Measurements from ENCODE around the gene TRIM72.
"Not testable (repeated sequence)": the region's sequence is repeated elsewhere in the genome, so short reads cannot be mapped to it uniquely, and the experiment has no call there.

The TRIM72 gene

DNA sequence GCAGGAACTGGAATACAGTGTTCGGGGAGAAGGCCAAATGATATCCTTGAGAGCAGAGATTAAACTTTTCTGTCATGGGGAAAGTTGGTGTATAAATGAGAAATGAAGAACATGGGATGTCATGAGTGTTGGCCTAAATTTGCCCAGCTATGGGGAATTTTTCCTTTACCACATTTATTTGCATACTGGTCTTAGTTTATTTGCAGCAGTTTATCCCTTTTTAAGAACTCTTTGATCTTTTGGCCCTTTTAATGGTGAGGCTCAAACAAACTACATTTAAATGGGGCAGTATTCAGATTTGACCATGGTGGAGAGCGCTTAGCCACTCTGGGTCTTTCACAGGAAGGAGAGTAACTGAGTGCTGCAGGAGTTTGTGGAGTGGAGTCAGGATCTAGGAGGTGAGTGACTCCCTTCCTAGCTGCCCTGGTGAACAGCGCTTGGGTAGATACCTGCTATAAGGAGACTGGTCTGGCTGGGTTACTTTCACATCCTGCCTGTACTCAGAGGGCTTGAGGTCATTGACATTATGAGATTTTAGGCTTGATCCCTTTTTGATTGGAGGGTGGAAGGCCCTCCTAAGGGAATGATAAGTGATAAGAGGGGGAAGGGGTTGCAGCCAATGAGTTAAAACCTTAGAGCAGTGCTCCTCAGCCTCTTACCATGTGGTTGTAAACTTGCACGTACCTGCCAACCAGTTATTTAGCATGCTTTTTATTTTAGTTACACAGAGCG, 22.1 kb upstream of the TRIM72 start:
- DNase-seq: no peak

DNA sequence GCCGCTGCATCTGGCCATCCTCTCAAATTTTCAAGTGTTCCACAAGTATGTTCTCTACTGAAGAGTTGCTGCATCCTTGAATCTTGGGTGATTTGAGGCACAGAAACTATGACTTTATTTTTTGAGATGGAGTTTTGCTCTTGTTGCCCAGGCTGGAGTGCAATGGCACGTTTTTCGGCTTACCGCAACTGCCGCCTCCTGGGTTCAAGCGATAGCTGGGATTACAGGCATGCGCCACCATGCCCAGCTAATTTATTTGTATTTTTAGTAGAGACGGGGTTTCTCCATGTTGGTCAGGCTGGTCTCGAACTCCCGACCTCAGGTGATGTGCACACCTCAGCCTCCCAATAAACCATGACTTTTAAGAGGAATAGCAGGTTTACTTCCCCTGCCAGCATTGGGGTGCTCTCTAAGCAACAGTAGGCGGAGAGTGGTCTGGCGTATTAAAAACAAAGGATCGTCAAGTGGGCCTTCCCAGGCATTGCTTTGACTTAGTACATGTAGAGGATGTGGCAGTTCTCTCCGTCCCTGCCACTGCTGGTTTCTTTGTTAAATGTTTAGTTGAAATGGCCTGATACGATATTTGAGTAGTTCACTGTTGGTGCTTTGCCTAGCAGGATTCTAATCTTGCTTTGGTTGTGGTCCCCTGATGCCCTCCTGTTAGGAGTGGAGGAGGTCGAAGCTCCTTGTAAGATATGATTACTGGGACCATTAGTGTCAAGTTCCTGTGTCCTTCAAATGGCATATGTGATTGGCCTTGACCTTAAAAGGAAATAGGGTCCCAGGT, 20.9 kb upstream of the TRIM72 start:
- DNase-seq: no peak

DNA sequence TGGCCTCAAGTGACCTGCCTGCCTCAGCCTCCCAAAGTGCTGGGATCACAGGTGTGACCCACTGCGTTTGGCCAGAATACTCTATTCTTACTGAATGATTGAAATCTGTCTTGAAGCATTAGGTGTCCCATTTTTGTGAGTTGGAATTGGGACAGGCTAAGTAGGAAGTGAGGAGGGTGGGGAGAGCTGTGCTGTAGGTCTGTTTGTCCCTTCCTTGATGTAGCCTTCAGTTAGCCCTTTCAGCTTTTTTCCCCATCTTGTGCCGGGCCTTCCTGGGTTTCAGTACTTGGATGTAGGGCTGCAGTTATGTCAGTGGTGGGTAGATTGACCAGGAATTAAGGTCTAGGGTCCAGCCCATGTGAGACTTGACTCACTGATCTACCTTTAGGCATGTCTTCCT, 20.0 kb upstream of the TRIM72 start:
- no peak for DNase-seq

DNA sequence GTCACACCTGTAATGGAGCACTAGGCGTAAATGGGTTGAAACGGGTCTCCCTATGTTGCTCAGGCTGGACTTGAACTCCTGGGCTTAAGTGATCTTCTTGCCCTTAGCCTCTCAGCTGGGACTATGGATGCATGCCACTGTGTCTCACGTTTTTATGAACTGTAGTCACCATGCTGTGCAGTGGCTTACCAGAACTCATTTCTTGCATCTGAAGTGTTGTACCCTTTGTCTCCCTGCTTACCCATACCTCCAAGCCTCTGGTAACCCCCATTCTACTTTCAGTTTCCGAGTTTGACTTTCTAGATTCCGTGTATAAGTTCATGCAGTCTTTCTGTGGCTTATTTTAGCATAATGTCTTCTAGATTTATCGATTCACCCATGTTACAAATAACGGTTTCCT, 19.0 kb upstream of the TRIM72 start:
- no peak for DNase-seq

DNA sequence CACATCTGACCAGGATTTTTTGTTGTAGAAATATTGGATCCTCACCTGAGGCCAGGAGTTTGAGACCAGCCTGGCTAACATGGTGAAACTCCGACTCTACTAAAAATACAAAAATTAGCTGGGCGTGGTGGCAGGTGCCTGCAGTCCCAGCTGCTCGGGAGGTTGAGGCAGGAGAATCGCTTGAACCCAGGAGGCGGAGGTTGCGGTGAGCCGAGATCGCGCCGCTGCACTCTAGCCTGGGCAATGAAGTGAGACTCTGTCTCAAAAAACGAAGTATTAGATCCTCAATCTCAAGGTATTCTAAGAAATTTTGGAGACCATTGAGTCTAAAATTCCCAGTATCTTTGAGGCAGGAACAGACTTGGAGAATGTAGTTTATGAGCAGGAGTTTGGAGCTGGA, 18.1 kb upstream of the TRIM72 start:
- not testable (repeated sequence) for DNase-seq

DNA sequence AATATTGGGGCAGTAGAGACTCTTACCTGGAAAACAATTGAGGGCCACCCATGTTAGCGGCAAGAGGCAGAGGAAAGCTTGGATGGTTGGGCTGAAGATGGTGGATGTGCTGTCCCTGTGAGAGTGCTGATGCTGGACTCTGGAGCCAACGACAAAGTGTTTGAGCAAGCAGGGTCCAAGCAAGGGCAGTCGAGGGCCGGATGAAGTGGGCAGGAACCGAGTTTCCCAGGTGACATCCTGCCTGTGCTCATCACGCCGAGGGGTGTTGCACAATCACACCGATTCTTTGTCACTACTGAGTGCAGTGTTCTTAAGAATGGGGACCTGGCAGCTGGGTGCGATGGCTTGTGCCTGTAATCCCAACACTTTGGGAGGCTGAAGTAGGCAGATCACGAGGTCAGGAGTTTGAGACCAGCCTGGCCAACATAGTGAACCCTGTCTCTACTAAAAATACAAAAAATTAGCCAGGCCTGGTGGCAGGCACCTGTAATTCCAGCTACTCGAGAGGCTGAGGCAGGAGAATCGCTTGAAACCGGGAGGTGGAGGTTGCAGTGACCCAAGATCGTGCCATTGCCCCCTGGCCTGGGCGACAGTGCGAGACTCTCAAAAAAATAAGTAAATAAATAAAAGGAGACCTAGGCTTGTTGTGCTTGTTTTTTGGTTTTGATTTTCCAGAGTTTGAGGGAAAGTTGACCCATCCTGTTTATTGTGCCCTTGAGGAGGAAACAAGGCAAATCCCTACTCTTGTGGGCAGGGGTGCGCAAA, 17.4 kb upstream of the TRIM72 start:
- no peak for DNase-seq

DNA sequence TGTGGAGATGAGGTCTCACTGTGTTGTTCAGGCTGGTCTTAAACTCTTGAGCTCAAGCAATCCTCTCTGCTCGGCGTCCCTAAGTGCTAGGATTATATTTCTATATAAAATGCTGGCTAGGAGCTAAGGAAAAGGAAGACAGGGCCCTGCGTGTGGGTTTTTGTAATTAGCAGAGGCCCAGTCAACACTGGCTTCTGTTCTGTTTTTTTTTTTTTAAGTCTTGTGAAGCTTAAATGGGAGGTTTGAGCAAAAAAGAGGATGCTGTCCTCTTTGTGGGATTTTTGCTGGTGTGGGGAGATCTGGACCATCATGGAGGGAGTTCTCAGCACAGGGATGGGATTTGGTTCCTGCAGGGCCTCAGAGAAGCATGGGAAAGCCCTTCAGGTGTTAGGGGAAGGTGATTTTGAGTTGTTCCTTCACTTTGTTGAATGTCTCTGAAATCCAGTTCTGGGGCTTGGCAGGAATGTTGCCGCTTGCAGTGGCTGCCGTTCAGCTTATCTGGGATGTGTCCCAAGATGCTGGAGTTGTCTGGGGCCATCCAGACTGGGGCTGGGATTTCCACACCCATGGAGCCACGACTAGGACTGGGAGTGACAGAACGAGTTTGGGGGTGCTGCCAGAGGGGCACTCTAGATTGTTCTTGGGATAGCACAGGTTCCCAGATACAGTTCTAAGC, 15.6 kb upstream of the TRIM72 start:
- DNase-seq: no peak

DNA sequence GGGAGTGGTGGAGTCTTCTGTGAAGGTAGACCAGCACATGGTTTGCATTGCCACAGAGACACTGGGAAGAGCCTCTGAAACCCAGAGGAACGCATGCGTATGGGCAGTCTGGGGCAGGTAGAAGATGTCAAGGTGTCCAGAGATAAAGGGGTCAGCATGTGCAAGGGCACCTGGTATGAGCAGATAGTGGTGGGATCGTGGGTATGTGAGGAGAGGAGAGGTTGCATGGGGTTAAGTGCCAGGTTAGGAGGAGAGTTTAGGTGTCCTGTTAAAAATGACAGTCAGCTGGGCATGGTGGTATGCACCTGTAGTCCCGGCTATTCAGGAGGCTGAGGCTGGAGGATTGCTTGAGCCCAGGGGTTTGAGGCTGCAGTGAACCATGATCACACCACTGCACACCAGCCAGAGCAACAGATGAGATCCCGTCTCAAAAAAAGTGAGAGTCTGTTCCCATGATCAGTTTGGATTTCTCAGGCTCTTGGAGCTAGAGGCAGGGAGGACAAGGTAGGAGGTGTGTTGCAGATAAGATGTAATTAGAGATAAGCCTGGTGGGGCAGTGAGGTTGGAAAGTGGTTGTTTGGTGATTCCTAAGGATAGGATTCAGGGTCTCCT, 14.4 kb upstream of the TRIM72 start:
- DNase-seq: no peak

DNA sequence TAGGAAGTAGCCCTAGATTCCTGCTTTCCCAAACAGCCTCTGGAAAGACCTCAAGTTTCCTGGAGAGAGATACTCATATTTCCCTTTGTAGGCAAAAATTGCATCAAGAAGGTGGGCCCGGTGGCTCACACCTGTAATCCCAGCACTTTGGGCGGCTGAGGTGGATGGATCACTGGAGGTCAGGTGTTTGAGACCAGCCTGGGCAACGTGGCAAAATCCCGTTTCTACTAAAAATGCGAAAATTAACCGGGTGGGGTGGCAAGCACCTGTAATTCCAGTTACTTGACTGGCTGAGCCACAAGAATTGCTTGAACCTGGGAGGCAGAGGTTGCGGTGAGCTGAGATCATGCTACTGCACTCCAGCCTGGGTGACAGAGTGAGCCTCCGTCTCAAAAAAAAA, 13.8 kb upstream of the TRIM72 start:
- DNase-seq: not testable (repeated sequence)

DNA sequence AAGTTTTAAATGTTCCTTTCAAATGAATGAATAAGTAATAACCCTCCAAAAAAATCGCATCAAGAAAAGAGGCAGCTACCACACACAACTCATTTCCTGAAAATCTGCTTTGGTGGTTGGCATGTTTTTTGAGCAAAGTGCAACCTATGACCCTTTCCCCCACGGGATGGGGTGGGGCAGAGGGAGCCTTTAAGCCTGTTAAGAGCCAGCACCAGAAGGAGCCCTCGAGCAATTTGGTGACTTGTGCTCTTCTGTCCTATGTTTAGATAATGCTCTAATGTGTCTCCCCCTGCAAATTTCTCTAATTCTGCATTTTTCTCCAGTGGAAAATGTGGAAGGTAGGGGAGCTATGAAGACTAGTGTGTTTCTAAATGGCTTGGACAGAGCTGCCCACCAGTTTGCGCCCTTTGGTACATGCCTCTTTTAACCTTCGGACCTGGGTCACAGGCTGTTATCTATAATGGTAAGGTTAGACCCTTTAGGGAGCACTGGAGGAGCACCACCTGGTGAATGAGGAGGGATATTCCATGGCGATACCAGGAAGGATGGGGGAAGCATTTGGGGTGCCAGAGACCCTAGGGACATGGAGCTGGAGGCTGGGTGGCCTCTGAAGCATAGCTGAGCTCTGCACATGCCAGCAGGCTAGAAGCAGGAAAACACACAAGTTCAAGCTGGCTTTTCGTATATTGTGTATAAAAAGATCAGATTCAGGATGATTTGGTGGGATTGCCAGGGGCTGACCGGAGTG, 12.9 kb upstream of the TRIM72 start:
- no peak for DNase-seq

DNA sequence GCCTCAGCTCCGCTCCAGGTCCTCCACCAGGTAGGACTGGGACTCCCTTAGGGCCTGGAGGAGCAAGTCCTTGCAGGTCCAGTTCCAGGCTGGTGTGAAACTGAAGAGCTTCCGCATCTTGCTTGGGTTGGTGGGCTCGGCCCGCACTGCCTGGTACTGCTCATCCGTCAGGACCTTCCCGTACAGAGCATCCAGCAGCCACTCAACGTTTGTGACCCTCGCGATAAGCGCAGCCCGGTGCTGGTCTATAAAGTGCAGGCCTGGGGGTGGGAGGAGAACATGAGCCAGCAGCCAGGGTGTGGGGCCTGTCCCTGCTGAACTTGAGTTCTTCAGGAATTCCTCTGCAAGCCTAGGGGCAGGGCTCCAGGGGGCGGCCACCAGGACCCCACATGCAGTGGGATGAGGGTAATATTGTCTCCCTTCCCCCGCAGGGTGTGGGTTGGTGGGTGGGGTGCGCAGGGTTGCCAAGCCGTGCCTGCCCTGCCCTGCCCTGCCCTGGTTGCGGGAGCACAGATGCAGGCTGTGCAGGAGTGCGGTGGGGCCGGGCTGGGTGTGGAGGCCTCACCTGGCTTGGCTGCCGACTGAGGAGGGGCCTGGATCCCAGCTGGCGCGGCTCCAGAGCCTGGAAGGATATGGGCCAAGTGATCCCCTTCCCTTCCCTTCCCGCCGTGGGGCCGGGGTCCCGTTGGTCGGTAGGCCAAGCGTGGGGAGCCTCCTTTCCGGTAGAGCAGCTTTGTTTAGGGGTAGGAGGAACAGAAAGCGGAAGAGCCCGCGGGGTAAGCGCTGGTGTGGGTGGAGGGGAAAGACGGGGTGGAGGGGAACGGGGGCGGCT, 12.1 kb upstream of the TRIM72 start:
- no peak for DNase-seq

DNA sequence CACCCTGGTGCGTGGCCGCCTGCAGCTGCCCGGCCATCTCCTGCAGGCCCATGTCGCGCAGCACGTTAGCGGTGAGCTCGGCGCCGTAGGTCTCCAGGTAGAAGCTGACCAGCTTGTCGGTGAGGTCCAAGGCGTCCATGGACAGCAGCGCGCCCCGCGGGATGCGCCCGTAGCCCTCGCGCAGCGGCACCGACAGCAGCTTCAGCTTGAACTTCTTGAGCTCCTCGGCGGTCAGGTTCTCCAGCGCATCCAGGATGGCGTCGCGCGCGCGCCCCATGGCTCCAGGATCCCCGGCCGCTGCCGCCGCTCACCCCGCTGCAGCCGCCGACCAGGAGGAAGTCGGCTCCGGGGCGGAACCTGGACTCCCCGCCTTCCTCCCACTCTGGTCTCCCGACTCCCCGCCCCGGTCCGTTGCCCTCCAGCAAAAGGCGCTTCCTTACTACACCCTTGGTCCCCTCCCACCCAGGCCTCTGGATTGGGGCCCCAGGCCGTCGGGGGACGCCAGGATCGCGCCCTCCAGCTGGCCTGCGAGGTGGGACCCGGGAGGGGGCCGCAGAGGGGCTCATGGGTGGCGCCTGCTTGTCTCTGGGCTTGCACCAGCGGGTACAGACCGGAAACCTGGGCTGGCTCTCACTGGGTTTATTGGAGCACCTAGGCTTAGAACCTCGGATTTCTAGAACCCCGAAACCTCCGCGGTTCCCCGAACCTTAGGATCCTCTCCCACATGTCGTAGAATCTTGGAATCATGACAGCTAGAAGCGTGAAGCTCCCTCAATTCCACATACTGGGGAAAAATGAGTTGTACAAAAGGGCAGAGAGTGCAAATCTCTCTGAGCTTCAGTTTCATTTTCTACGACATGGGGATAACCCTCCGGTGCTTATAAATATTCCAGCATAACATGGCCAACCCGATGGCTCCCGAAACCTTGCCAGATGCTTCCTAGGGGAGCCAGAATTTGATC, 11.2 kb upstream of the TRIM72 start, which contains the start of gene PYCARD:
Gene PYCARD (minus strand): TSS at position 347 of the 962 bp plus-strand sequence. CDS start 70 bp downstream, at position 277.
- no peak for DNase-seq

DNA sequence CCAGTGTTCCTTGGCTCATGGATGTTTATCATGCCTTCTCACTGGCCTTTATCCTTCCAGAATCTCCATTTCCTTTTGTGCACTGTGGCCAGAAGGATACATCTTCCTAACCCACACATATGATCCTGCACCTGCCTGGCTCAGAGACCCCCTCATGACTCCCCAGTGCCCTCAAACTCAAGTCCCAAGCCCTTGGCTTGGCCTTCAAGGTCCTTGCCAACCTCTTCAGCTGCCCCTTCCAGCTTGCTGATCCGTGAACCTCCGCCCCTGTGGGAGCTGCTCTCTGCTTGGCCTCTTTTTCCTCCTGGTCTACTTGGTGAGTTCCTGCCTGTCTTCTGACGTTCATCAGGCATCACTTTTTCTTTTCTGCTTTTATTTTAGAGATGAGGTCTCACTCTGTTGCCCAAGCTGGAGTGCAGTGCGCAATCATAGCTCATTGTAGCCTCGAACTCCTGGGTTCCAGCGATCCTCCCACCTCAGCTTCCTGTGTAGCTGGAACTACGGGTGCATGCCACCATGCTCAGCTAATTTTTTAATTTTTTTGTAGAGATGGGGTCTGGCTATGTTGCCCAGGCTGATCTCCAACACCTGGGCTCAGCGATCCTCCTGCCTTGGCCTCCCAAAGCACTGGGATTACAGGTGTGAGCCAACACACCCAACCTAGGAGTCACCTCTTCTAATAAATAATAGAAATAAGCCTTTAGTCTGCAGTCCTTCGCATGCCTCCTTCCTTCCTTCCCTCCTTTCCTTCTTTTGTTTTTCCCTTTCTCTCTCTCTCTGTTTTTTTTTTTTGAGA, 8.8 kb upstream of the TRIM72 start:
- no peak for DNase-seq

DNA sequence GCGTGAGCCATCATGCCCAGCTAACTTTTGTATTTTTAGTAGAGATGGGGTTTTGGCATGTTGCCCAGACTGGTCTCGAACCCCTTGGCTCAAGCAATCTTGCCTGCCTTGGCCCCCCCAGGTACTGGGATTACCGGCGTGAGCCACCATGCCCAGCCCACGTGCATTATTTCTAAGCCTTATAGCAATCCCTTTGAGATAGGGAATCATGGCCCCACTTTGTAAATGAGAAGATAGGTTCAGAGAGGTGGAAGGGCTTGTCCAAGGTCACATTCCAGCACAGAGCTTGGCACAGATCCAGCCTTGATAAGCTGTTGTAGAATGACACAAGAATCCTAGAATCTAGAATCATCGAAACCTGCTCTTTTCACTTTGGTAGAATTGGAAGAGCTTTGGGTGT, 7.1 kb upstream of the TRIM72 start:
- no peak for DNase-seq

DNA sequence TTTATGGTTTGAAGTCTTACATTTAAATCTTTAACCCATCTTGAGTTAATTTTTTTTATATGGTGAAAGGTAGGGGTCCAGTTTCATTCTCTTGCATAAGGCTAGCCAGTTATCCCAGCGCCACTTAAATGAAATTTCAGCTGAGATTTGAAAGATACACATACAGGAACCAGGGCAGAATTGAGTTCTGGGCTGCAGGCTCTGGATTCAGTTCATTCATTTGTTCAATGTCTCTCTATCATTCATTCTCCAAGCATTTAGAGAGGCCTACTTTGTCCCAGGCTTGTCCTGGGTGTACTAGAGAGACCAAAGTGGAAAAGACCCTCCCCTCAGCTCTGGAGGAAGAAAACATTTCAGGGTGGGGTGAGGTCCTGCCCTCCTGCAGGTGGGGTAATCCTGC, 577 bp upstream of the TRIM72 start:
- no peak for DNase-seq

DNA sequence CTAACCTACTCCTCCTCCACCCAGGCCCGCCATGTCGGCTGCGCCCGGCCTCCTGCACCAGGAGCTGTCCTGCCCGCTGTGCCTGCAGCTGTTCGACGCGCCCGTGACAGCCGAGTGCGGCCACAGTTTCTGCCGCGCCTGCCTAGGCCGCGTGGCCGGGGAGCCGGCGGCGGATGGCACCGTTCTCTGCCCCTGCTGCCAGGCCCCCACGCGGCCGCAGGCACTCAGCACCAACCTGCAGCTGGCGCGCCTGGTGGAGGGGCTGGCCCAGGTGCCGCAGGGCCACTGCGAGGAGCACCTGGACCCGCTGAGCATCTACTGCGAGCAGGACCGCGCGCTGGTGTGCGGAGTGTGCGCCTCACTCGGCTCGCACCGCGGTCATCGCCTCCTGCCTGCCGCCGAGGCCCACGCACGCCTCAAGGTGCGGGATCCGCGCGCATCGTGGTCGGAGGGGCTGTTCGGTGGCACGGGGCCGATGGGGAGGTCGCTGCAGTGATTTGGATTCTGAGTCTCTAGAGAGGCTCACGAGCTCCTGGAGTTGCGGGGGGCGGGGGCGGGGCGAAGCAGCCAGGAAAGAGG, 878 bp downstream of the TRIM72 start:
- DNase-seq: no peak

DNA sequence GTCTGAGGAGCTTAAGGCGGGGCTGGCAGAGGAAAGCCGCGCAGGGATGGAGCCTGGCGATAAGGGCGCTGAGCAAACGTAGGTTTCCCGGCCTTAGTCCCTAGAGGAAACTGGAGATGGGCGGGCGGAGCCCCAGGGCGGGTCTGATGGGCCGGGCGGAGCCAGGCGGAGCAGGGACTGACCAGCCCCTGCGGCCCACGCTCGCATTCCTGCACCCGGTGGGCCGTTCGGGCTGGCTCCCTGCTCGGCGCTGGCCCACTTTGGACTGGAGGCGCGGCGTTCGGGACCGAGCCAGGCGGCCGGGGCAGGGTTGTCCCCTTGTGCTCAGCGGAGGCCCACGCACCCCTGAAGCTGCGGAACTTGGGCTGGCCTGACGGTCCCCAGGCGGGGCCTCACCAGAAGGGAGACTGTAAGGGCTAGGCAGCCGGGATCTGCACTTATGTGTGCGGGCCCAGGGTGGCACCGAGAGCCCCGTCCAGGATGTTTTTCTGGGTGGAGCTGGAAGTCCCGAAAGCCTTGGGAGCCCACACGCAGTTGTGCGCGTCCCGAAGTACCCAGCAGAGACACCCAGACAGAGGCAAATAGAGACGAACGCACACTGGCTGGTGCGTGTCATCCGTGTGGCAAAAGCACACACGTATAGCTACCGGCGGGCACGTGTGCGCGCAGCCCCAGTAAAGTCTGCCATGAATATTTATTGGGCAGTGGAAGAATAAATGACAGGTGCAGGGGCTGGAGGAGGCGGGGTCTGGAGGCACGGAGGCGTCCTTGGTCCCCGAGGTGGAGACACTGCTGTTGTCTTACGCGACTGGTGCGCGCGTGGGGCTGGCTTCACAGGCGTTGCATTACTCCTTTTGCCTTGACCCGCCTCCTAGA, 1.6 kb downstream of the TRIM72 start:
- DNase-seq: no peak

Data from NCI-H187 treated with DMSO at 0.1 percent for 48 hours (cell line).